Subcutaneous adipose tissue (tissue), 4 donors: ENCODE data around the gene CDK5RAP2. TPM values are rescaled to one million over a fixed set of nuclear protein-coding genes. Genes with fewer than 3 reads are reported as not detected.

Experiments used
- CTCF ChIP-seq: fragments of 450-650 bp; IDR thresholded peaks from one replicate; pipeline ENCODE4 v1.5.1; 2016; ENCODE audit warnings: low read depth, mild to moderate bottlenecking, control low read depth, antibody characterized with exemption, moderate library complexity
- total RNA-seq, 4 donors: library from RNA; depleted of rRNA; stranded (reverse); fragments of >200 nt; gene quantifications; one replicate each; pipeline ENCODE4 v1.1.0, GENCODE V29; 2016

The CDK5RAP2 gene
- total RNA-seq, 4 donors from 2014 or later = 27.9 to 52.2 (median 38.2) TPM

DNA sequence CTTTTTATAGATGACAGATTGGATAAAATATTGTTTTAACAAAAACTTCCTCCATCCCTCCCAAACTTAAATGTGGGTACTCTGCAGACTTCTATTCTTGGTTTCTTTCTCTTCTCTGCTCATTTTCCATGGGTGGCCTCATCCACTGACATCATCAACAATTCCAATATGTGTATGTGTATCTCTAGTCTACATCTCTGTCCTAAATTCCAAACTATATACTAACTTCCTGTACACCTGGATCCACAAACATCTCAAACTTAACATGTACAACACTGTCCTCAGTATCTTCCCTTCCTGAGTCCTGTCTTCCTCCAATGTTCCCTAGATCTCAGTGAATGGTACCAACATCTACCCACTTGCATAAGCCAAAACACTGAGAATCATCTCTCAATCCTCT, 28.5 kb upstream of the CDK5RAP2 start:
- no peak for TF ChIP-seq CTCF

- no peak for TF ChIP-seq CTCF
Observed at GRCh38 chr9:120603591-120603990, 23.6 kb upstream of the CDK5RAP2 start.

GRCh38 chr9:120603010-120603409, 23.0 kb upstream of the CDK5RAP2 start:
- no peak for TF ChIP-seq CTCF

DNA sequence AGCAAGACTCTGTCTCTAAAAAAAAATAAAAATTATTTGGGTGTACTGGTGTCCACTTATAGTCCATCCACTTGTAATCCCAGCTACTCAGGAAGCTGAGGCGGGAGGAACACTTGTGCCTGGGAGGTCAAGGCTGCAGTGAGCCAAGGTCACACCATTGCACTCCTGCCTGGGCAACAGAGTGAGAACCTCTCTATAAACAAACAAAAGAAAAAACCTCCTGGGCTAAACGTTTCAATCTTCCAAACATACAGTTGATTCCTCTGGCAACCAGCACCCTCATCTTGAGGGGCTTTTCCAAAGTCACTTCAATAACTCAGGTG, 13.9 kb upstream of the CDK5RAP2 start:
- no peak for TF ChIP-seq CTCF

DNA sequence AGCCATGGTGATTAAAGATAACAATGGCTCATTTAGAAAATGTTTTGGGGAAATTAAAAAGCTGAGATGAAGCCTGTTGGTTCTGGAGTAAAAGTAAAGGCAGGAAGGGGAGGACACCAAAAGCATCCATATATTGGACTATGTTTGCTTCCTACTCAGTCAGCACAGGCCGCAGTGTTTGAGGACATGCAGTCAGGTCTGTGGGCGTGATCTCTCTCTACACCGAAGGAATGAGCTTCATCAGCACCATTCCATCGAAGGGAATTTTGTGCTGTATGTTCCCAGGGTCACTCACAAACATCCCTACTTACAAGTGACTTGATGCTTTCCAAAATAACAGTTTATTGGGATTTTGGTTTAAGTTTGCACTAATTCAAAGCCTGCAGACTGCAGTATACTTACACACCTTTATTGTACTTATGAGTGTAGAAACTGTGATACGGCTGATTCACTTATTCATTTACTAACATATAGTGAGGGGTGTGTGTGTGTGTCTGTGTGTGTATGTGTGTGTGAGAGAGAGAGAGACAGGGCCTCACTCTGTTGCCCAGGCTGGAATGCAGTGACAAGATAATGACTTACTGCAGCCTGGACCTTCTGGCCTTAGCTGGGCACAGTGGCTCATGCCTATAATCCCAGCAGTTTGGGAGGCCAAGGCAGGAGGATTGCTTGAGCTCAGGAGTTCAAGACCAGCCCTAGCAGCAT, 13.4 kb upstream of the CDK5RAP2 start:
- TF ChIP-seq CTCF = no peak

- TF ChIP-seq CTCF = no peak
Observed at GRCh38 chr9:120592210-120592609, 12.2 kb upstream of the CDK5RAP2 start.

- no peak for TF ChIP-seq CTCF
Observed at GRCh38 chr9:120587328-120587727, 7.4 kb upstream of the CDK5RAP2 start.
